ENCODE measurements around the gene TSPY3. TPM values are rescaled to one million over a fixed set of nuclear protein-coding genes. Genes with fewer than 3 reads are reported as not detected.

Gene TSPY3
- total RNA-seq = not detected in 2 replicates

DNA sequence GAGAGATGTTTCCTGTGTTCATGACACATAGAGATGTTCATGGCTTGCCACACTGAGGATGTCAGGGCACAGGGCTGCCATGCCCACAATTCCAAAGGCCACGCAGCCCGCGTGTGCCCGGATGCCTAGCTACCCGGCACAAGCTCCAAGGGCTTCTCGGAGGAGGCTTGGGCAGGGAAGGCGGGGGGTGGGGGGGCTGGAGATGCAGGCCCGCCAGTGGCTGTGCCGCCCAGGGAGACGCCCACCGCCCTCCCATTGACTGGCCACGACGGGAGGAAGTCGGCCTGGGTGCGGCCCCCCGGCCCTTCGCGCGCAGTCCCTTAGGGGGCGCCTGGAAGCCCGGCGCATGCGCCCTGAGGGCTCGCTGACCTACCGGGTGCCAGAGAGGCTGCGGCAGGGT is at the start of gene TSPY3:
TSPY3 (plus strand) TSS at position 301 of the 400 bp plus-strand sequence; CDS start at position 347, 46 bp downstream.

DNA sequence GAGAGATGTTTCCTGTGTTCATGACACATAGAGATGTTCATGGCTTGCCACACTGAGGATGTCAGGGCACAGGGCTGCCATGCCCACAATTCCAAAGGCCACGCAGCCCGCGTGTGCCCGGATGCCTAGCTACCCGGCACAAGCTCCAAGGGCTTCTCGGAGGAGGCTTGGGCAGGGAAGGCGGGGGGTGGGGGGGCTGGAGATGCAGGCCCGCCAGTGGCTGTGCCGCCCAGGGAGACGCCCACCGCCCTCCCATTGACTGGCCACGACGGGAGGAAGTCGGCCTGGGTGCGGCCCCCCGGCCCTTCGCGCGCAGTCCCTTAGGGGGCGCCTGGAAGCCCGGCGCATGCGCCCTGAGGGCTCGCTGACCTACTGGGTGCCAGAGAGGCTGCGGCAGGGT is 40.7 kb upstream of the TSPY3 start, which contains the start of gene TSPY8:
TSPY8 (plus strand) TSS at position 301 of the 400 bp plus-strand sequence; CDS start at position 347, 46 bp downstream.

Other genes starting within 250 kb of the TSPY3 start
- not detected in 2 replicates for gene TSPY4, start 61.0 kb upstream of the TSPY3 start, total RNA-seq
- not detected in 2 replicates for gene TSPY8, start 40.6 kb upstream of the TSPY3 start, total RNA-seq
- not detected in 2 replicates for gene TSPY1, start 68.5 kb downstream of the TSPY3 start, total RNA-seq
- gene TSPY9, start 88.8 kb downstream of the TSPY3 start, total RNA-seq = not detected in 2 replicates
- gene TSPY10, start 129.5 kb downstream of the TSPY3 start, total RNA-seq = not detected in 2 replicates